ENCODE measurements around the gene ANKRD1.

ANKRD1 gene

DNA sequence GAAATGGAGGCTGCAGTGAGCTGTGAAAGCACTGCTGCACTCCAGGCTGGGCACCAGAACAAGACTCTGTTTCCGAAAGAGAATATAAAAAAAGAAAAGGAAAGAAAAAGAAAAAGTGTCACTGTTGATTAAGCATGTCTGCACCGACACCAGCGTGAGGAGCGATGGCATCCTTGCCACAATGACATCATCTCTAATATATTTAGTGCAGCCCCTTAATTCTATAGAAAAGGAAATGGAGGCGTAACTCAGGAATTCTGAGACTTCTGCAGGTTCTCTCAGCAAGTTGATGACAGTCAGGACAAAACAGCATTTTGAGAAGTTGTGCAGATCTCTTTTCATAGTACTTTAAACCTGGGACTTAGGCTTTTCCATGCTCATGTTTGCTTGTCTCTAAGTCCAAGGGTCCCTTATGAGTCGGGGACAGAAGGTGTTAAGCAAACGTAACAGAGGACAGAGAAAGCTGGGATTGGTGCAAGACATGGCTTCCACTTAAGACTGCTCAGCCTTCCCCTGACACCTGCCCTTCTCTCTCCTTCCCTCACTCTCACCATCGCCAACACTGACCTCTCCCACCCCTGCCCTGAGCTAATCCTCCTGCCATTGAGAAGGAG, 16.9 kb upstream of the ANKRD1 start:
- no peak for DNase-seq (ENCODE audit: extremely low spot score)
- CTCF ChIA-PET: interaction anchor here (1.2 to 2.4 kb wide), 3 partner anchors 10 to 26 kb away, joined by 3 to 9 read pairs (median 7); no protein-coding TSS in a partner anchor
- POLR2A ChIA-PET: no interaction called here
- TF ChIP-seq, protein P1, sequence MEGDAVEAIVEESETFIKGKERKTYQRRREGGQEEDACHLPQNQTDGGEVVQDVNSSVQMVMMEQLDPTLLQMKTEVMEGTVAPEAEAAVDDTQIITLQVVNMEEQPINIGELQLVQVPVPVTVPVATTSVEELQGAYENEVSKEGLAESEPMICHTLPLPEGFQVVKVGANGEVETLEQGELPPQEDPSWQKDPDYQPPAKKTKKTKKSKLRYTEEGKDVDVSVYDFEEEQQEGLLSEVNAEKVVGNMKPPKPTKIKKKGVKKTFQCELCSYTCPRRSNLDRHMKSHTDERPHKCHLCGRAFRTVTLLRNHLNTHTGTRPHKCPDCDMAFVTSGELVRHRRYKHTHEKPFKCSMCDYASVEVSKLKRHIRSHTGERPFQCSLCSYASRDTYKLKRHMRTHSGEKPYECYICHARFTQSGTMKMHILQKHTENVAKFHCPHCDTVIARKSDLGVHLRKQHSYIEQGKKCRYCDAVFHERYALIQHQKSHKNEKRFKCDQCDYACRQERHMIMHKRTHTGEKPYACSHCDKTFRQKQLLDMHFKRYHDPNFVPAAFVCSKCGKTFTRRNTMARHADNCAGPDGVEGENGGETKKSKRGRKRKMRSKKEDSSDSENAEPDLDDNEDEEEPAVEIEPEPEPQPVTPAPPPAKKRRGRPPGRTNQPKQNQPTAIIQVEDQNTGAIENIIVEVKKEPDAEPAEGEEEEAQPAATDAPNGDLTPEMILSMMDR (IDR thresholded peaks at IDR 0.05; ENCODE audit: control extremely low read depth, extremely low read depth, low read depth, missing control alignments): no peak

DNA sequence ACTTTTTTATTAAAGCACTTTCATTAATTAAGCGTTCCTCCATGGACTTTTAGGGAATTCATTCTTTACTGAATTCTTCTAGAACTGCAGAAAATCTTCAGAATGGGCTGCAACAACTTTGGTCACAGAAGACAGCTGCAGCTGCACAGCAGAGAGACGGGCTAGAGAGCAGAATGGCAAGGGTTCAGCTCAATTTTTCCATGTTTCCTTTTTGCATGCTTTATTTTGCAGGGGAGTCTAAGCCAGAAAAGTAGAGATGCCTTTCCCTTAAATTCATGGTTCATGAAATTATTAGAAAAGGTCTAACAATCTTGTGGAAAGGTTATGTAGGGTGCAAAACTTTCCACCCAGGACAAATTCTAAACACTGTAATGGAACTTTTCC, 15.4 kb upstream of the ANKRD1 start:
- no peak for DNase-seq (ENCODE audit: extremely low spot score)
- TF ChIP-seq, protein P1 (IDR thresholded peaks at IDR 0.05; ENCODE audit: control extremely low read depth, extremely low read depth, low read depth, missing control alignments): no peak
- ChIA-PET POLR2A (no interaction called here), CTCF (interaction anchor here (0.9 to 2.4 kb wide), 2 partner anchors 11 to 25 kb away, joined by 3 to 9 read pairs; no protein-coding TSS in a partner anchor)

DNA sequence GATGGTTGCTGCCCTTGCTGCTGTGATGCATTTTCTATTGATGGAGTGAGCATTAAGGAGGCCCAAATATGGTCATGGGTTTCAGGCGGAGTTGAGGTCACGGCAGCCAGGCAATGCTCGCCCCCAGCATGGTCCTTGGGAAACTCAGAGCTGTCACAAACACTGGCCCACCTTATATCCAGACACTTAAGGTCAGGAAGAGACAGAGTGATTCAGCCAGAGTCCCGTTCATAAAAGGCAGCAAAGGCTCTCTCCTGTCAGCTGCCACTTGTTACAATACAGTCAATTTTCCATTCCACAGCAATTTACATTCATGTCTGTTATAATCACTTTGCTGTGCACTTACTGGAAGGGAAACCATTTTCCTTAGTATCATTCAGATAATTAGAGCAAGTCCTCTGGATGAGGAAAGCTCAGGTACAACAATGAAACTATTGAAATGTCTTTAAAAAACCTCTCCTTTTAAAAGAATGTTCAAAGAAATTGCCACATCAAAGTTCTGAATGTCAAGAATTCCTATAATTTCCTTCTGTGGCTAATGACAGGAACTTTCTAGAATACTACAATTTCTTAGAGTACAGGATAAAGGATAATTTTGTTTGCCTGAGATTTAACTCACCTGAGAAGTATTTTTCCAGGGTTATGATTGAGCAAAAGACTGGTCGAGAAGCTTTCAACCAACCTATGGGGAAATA, 14.8 kb upstream of the ANKRD1 start:
- CTCF ChIA-PET: interaction anchor here (0.9 to 2.4 kb wide), 2 partner anchors 11 to 24 kb away, joined by 3 to 9 read pairs; no protein-coding TSS in a partner anchor
- TF ChIP-seq, protein P1 (IDR thresholded peaks at IDR 0.05; ENCODE audit: control extremely low read depth, extremely low read depth, low read depth, missing control alignments): no peak
- no peak for DNase-seq (ENCODE audit: extremely low spot score)
- POLR2A ChIA-PET: no interaction called here

DNA sequence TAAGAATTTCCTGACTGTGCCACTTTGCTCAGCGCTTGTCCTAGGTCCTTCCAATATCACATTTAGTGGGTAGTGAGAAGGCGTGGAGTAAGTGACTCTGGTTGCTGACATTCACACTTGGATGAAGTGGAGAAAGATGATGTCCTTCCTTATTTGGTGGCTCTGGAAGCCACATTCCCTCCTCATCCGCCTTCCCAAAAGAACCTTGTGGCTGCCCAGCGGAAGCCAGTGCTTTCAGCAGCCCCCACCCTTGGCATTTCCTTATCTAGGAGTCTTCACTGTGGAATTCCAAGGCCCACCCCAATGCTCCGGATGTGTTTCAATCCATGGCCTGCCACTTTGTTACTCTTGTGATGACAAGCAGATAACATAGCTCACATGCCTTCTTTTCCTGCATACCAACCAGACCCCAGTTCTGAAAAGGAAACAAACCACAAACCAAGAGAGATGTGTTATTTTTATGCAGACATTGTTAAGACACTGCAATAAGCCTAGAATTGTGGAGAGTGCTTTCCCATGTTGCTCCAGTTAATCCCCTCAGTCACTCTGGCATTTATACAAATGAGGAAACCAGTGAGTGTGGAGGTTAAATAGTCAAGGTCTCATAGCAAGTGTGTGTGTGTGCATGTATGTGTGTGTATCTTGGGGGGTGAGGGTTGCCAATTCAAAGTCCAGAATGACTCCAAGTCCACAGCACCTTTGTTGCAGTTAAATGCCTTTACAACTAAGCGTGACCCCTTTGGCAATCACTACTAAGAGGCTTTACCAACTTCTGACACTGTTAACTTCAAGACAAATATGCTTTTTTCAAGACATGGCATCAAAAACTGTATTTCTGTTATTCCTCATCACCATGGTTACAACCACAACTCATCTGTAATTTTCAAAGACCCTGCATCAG, 10.3 kb upstream of the ANKRD1 start:
- ChIA-PET CTCF (interaction anchor here (1.2 to 1.8 kb wide), 3 partner anchors 10 to 319 kb away, joined by 4 to 5 read pairs (median 4); partner anchors contain the start of gene ANKRD1), POLR2A (no interaction called here)
- TF ChIP-seq, protein P1 (IDR thresholded peaks at IDR 0.05; ENCODE audit: control extremely low read depth, extremely low read depth, low read depth, missing control alignments): no peak
- no peak for DNase-seq (ENCODE audit: extremely low spot score)

DNA sequence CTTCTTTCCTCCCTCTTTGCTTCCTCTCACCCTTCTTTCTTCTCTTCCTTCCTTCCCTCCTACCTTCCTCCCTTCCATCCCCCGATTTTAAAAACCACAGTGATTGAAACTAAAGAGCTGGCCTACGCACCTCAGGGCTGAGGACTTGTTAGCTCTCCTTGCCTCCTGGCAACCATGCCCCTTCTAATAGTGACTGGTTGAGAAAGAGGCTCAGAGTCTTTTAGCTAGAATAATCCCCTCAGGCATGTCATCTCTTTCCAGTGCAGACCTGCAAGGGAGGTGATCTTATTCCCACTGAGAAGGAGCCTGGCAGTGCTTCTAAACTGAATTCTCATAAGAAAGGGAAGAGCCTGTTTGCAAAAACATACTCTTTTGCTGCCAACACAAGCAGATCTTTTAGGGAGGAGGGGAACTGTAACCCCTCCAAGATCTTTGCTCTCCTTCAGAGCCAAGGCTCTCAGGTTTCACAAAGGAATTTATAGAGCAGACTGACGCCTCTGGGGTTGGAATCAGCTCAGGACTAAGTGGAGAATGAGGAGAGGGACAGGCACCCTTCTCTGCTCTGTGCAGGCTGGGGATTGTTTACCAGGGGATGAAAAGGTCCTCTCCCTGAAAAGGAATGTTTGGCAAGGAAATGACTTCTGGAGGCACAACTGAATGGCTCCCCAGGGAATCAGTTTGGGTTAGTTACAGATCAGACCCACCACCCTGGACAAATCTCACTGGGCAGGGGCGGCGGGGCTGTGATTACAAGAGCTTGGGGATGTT, 9.4 kb upstream of the ANKRD1 start:
- no peak for DNase-seq (ENCODE audit: extremely low spot score)
- TF ChIP-seq, protein P1 (IDR thresholded peaks at IDR 0.05; ENCODE audit: control extremely low read depth, extremely low read depth, low read depth, missing control alignments): no peak
- POLR2A ChIA-PET: no interaction called here
- CTCF ChIA-PET: interaction anchor here (1.2 to 1.8 kb wide), 3 partner anchors 9 to 320 kb away, joined by 4 to 5 read pairs (median 4); partner anchors contain the start of gene ANKRD1
